GM21786 (cell line): ENCODE data around the gene CDC27.
"Not testable (repeated sequence)": the region's sequence is repeated elsewhere in the genome, so short reads cannot be mapped to it uniquely, and the experiment has no call there.

ENCODE experiments used
- ATAC-seq: cut with Tn5 transposase; IDR thresholded peaks from one replicate; pipeline ENCODE4 v1.9.1; 2021; ENCODE audit not compliant: unreplicated experiment

Gene CDC27

GRCh38 chr17:47220531-47220999 is 31.5 kb upstream of the CDC27 start:
- ATAC-seq: no peak

- no peak for ATAC-seq
Measured at GRCh38 chr17:47219621-47220475, 30.8 kb upstream of the CDC27 start.

DNA sequence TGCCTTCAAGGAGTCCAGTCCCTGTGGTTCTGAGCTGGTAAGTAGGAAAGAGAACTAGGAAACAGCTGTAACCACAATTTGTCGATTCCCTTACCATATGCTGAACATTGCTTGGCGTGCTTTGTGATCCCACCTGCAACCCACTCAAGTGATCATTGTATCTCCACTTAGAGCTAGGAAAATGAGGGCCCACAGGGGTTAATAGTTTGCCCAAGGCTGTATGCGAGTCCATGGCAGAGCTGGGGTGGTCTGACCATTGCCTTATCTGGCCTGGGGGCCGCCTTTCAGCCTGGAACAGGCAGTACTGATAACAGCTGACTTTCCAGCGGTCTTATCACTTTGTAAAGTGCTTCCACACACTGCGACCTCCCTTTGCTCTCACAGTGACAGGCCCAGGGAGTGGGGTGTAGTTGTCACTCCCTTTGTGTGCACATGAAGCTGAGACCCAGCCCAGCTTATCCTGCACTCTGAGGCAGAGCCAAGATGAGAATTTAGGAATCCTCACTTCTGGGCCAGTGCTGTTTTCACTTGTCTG is 29.9 kb upstream of the CDC27 start:
- ATAC-seq: no peak

DNA sequence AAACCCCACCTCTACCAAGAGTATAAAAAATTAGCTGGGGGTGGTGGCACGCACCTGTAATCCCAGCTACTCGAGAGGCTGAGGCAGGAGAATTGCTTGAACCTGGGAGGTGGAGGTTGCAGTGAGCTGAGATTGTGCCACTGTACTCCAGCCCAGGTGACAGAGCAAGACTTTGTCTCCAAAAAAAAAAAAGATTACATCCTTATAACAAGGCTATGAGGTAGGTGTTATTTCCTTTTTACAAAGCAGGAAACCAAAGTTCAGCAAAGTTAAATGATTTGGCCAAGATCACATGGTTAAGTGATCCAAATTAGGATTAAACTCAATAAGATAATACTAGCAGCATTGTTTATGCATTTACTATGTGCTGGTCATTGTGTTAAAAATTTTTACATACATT is 28.2 kb upstream of the CDC27 start:
- ATAC-seq: not testable (repeated sequence)

DNA sequence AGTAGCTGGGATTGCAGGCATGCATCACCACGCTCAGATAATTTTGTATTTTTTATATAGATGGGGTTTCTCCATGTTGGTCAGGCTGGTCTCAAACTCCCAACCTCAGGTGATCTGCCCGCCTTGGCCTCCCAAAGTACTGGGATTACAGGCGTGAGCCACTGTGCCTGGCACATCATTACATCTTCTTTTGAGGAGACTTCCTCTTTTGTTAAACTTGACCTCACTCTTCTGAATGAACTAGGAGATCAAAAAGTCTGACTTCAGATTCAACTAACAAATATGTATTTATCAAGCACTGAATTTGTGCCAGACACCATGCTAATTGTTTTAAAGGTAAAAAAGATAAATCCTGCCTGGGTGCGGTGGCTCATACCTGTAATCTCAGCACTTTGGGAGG is 27.7 kb upstream of the CDC27 start:
- ATAC-seq: not testable (repeated sequence)

- no peak for ATAC-seq
Measured at GRCh38 chr17:47214931-47215330, 25.8 kb upstream of the CDC27 start.

GRCh38 chr17:47213540-47213939 is 24.4 kb upstream of the CDC27 start:
- ATAC-seq: no peak

DNA sequence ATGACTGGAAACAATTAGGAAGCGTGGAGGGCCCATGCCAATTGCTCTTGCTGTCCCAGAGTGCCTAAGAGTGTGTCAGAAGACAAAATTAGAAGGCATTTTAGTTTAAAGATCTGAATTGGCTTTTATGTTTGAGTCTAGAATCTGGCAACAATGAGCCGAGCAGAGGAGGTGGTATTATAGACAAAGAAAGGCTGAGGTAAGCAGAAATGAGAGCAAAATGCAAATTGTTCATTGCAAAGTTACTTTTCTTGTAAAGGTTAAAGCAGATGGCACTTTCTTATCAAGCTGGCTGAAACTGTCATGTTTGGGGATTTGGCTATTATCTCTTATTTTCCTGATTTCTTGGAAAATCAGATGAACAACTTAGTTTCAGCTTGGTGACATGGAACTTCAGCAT is 23.4 kb upstream of the CDC27 start:
- no peak for ATAC-seq

GRCh38 chr17:47210779-47211178 is 21.7 kb upstream of the CDC27 start:
- ATAC-seq: no peak

GRCh38 chr17:47210105-47210504 is 21.0 kb upstream of the CDC27 start:
- no peak for ATAC-seq

- ATAC-seq: no peak
Measured at GRCh38 chr17:47209499-47209898, 20.4 kb upstream of the CDC27 start.

GRCh38 chr17:47208744-47209488 is 19.8 kb upstream of the CDC27 start, which contains the start of gene MYL4:
TSS of gene MYL4 (plus strand) at chr17:47209348. CDS start at chr17:47209423, 75 bp downstream.
- no peak for ATAC-seq

- ATAC-seq: no peak
Measured at GRCh38 chr17:47207143-47208067, 18.3 kb upstream of the CDC27 start.

GRCh38 chr17:47205419-47205963 is 16.4 kb upstream of the CDC27 start:
- ATAC-seq: no peak

GRCh38 chr17:47204722-47205418 is 15.8 kb upstream of the CDC27 start:
- no peak for ATAC-seq

DNA sequence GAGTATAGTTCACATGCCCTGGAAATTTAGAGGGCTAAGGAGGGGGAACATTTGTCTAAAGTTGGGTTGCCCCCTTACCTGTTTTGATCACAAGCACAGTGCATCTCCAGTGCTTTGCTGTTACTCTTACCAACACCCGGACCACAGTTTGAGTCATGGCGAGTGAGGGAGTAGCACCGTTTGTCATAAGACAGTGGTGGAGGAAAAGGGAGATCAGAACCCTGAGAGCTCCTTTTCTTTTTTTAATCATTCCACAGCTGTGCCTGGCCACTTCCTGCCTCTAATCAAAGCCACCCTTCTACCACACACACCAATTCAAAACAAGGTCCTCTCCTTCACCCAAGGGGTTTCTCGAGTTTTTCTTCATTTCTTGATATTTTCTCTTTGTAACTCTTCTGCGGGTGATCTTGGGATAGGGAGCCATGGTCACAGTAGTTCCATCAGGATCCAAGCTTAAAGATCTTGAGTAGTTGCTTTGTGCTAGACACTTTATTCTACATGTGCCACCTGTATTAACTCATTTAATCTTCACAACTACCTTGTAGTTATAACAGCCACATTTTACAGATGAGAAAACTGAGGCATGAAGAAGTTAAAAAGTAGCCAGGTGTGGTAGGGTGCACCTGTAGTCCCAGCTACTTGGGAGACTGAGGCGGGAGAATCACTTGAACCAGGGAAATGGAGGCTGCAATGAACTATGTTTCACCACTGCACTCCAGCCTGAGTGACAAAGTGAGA is 15.1 kb upstream of the CDC27 start:
- ATAC-seq: no peak

GRCh38 chr17:47201166-47201565 is 12.1 kb upstream of the CDC27 start:
- no peak for ATAC-seq

- ATAC-seq: no peak
Measured at GRCh38 chr17:47200325-47200664, 11.2 kb upstream of the CDC27 start.

- ATAC-seq: no peak
Measured at GRCh38 chr17:47199627-47200324, 10.7 kb upstream of the CDC27 start.
